HG02970 (cell line): ENCODE measurements around the gene TENT4B.

ENCODE experiments used
- ATAC-seq: cut with Tn5 transposase; IDR thresholded peaks from one replicate; pipeline ENCODE4 v1.9.1; 2021; ENCODE audit warnings: mild to moderate bottlenecking, moderate library complexity, moderate number of reproducible peaks; ENCODE audit not compliant: unreplicated experiment, low FRiP score

The TENT4B gene

GRCh38 chr16:50252082-50252611, 99.0 kb downstream of the TENT4B start:
- ATAC-seq = no peak

- ATAC-seq = no peak
Measured at GRCh38 chr16:50252874-50253513, 99.9 kb downstream of the TENT4B start.

GRCh38 chr16:50253514-50253910, 100.4 kb downstream of the TENT4B start:
- no peak for ATAC-seq

DNA sequence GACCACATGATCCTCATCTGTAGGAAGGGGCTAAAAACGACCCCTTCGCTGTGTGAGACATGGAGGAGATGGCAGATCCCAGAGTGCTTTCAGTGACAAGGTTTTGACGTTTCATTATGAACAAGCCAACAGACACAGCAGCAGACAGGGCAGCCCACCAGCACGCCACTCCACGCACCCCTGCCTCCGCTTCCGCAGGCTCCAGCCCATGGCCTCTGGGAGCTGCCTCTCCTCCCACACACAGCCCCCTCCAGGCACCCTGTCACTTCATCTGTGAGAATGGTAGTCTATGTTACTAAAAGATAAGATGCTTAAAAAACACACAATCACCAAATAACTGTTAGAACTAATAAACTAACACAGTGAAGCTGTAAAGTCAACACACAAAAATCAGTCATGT, 101.0 kb downstream of the TENT4B start:
- no peak for ATAC-seq

- ATAC-seq = no peak
Measured at GRCh38 chr16:50255538-50255937, 102.4 kb downstream of the TENT4B start.

- no peak for ATAC-seq
Measured at GRCh38 chr16:50256604-50257003, 103.5 kb downstream of the TENT4B start.

DNA sequence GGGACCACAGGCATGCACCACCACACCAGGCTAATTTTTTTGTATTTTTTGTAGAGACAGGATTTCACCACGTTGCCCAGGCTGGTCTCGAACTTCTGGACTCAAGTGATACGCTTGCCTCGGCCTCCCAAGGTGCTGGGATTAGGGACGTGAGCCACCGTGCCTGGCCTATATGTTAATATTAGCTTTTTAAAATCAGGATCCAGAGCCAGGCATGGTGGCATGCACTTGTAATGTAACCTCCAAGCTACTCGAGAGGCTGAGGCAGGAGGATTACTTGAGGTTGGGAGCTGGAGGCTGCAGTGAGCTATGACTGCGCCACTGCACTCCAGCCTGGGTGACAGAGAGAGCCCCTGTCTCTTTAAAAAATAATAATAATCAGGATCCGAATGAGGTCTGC, 104.8 kb downstream of the TENT4B start:
- no peak for ATAC-seq

DNA sequence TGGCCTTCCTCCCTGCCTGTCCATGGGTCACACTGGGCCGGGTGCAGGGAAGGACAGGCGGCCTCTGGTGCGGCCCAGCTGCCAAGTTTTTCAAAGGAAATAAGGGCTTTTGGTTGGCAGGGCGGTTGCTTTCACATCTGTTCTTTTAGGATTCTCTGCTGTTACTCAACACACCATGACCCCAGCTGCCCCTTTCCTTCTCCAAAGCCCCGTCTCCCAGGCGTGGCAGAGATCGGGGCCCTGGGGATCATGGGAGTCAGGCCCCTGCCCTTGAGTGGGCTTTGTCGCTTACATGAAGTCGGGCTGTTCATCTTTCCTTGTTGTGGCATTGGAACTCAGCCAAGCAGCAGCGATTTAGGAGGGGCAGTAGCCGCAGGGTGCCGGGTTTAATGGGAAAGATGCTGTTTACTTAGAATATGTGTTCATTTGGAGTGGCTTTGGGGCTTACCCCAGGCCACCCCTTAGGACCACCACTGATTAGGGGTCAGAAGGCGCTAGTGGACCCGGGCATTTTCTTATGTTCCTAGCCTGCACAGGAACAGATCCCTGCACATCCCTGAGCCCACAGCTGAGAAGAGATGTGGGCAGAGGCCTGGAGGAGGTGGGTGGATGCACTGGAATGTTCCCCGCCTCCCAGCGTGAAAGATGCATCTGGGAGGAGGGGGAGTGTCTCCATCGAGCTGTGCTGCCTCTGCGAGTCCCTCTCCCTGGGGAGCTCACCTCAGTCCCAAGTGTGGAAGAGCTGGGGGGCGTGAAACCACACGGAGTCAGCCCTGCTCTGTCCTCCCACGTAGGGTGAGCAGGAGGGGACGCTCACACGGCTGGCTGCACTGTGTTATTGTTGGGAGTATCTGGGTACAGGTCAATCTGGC, 106.5 kb downstream of the TENT4B start:
- ATAC-seq = no peak

DNA sequence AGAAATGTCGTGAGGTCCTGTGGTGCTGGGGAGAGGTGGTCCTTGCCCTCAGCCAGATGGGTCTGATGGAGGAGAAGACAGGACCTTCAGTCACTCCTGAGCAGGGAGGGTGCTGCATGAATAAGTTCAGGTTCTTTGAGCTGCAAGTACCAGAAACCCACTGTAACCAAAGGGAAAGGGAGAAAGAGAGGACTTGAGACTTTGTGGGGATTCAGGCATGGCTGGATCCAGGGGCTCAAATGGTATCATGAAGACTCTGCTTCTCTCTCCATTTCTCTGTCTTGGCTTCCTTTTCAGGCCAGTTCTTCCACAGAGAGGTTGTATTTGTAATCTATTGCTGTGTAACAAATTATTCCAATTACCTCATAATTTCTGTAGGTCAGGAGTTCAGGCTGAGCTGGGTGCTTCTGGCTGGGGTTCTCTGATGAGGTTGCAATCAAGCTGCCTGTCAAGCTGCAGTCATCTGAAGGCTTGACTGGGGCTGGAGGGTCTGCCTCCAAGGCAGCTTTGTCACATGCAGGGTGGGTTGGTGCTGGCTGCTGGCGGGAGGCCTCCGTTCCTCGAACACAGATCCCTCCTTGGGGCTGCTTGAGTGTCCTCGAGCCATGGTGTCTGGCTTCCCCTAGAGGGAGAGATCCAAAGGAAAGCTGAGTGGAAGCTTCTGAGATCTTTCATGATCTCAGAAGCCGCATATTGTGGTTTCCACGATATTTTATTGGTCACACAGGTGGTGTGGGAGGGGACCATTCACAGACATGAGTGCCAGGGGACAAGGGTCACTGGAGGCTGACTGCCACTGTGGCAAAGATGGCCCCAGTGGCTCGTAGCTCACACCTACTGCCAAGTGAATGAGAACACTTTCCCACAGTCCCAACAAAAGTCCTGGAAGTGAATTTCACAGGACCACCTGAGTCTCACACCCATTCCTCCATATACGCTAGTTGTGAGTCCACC, 107.4 kb downstream of the TENT4B start:
- no peak for ATAC-seq

DNA sequence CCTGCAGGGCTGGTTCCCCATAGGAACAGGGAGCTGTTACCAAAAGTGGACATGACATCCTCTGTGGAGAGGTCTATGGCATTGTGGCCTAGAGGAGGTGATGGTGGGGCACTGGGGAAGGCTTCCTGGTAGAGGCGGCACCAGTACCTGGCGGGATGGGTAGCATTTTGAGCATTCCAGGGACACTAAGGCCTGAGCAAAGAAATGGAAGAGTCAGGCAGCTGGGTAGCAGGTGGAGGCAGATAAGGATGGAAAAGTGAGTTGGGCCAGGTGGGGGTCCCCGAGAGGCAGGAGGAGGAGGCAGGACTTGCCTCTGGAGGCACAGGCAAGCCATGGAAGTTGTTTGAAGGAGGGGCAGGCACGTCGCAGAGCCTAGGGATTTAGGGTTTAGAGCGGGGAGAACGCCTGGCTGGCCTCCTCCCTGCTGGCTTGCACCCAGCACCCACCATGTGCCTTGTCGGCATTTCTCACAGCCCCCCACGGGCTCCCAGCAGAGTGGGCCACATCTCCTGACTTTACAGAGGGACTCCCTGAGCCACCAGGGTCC, 108.1 kb downstream of the TENT4B start:
- ATAC-seq = no peak

GRCh38 chr16:50261707-50262235, 108.7 kb downstream of the TENT4B start:
- no peak for ATAC-seq

DNA sequence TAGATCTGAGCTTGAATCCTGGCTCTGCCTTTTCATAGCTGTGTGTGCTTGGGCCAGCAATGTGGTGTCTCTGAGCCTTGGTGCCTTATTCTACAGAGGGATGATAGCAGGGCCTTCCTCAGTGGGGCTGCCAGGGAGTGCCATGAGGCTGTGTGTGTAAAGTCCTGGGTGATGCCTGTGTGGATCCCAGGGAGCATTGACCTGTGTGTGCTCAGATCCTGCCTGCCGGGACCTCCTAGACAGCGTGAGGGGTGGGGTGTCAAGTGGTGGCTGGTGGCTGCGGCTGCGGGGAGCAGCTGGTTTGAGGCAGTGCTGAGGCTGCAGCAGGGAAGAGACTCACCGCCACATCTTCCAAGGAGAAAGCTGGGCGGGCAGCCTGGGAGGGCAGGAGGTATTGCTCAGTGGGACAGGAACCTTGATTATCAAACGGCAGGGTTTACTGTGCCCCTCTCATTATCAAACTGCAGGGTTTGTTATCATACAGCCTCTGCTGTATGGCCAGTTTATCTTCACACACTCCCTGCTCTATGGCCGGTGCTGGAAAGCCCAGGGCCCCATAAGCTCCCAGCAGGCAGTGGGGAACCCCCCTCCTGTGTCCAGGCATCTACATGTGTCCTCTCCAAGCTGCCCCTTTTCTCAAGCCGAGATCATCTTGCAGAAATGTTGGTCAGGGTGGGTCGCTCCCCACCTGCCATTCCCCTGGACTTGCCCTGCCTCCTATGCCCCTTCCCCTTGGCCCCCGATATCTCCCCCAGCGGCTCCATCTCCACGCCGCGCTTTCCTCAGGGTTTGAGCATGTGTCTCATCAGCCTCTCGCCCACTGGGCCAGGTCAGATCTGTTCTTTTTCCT, 110.2 kb downstream of the TENT4B start:
- ATAC-seq = no peak

- ATAC-seq = no peak
Measured at GRCh38 chr16:50263940-50264929, 111.1 kb downstream of the TENT4B start.

GRCh38 chr16:50265260-50265659, 112.2 kb downstream of the TENT4B start:
- ATAC-seq = no peak

DNA sequence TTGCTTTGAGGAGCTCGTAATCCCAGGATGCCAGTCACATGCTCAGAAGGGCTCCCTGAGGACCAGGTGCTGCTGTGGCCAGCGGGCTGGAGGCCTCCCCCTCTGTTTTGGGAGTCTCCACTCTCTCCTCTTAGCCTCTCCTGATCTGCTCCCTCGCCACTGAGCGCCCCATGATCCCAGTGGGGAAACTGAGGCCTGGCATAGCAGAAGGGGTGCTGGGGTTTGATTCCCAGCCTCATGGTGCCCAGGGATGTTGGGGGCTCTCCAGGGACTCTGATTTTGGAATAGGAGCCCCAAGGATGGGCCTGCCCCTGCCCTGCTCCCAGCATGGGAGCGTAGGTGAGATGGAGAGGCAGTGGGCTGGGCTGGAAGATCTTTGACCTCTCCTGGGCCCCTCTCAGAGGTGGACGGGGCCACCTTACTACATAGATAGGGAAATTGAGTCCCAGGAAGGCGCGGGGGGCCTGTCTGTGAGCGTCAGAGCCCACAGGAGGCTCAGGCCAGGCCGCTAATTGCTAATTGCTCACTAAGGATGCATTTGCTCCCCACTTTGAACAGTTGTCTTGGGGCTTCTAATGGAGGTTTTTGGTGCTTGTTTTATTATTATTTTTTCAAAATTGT, 112.7 kb downstream of the TENT4B start:
- no peak for ATAC-seq

GRCh38 chr16:50266337-50267091, 113.4 kb downstream of the TENT4B start, which contains the start of gene ADCY7:
Gene ADCY7 (plus strand): TSS chr16:50266551. CDS start chr16:50288180, 21,629 bp downstream.
- ATAC-seq = no peak

- ATAC-seq = no peak
Measured at GRCh38 chr16:50267151-50267631, 114.1 kb downstream of the TENT4B start.
